ENCODE measurements around the gene PGA5.
A peak's percentile ranks its signal among the peaks of the same experiment; 100 is the strongest.

DNA sequence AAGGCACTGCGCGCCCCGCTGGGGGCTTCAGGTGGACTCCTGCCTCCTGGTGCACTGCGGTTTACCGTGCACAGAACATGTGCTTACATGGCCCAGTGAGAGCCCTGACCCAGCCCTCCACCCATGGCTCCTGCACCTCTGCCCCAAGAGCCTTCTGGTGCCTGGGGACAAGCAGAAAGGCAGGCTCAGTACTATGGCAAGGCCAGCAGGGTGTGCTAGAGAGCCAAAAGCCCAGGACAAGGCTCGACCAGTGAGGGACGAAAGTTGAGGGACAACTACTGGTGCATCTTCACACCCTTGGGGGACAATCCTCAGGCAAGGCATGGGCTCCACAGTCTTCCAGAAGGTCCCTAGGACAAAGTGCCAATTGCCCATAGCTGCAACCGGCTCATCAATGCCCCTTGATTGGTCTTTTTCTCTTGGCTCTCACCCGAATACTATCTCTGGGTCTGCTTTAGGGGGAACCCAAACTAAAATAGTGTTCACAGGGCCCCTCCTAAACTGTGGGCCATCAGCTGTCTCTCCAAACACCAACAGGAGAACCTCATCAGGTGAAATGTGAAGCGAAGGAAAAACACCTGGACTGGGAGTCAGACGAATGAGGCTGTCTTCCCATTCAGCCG, 13.5 kb downstream of the PGA5 start:
- TF ChIP-seq POLR2A (IDR thresholded peaks at IDR 0.05): no peak
- TF ChIP-seq, protein P1, sequence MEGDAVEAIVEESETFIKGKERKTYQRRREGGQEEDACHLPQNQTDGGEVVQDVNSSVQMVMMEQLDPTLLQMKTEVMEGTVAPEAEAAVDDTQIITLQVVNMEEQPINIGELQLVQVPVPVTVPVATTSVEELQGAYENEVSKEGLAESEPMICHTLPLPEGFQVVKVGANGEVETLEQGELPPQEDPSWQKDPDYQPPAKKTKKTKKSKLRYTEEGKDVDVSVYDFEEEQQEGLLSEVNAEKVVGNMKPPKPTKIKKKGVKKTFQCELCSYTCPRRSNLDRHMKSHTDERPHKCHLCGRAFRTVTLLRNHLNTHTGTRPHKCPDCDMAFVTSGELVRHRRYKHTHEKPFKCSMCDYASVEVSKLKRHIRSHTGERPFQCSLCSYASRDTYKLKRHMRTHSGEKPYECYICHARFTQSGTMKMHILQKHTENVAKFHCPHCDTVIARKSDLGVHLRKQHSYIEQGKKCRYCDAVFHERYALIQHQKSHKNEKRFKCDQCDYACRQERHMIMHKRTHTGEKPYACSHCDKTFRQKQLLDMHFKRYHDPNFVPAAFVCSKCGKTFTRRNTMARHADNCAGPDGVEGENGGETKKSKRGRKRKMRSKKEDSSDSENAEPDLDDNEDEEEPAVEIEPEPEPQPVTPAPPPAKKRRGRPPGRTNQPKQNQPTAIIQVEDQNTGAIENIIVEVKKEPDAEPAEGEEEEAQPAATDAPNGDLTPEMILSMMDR (IDR thresholded peaks at IDR 0.05): peak; percentile 56 to 90 (median 79)

Data from esophagus squamous epithelium (tissue), 4 donors.